GM12872 (cell line): ENCODE data around the gene TMEM18.
A peak's percentile ranks its signal among the peaks of the same experiment; 100 is the strongest.

Source experiments
- TF ChIP-seq, protein P1 (sequence below): IDR thresholded peaks from 3 replicates; pipeline ENCODE4 v1.5.1; 2011; ENCODE audit warnings: low read depth, mild to moderate bottlenecking, low read length, moderate library complexity; ENCODE audit not compliant: insufficient read depth

The TMEM18 gene

DNA sequence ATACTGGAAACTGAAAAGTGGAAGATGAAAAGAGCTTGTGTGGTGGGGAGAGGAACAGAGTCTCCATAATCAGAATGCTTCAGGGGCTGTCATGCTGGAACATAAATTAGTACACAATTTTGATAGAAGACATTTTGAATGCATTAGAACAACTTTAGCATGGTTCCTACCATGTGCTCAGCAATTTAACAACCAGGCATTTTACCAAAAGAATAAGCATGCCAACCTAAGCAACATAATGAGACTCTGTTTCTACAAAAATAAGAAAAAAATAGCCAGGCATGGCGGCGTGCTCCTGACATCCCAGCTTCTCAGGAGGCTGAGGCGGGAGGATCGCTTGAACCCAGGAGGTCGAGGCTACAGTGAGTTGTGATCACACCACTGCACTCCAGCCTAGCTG lies 40.5 kb upstream of the TMEM18 start:
- TF ChIP-seq, protein P1, sequence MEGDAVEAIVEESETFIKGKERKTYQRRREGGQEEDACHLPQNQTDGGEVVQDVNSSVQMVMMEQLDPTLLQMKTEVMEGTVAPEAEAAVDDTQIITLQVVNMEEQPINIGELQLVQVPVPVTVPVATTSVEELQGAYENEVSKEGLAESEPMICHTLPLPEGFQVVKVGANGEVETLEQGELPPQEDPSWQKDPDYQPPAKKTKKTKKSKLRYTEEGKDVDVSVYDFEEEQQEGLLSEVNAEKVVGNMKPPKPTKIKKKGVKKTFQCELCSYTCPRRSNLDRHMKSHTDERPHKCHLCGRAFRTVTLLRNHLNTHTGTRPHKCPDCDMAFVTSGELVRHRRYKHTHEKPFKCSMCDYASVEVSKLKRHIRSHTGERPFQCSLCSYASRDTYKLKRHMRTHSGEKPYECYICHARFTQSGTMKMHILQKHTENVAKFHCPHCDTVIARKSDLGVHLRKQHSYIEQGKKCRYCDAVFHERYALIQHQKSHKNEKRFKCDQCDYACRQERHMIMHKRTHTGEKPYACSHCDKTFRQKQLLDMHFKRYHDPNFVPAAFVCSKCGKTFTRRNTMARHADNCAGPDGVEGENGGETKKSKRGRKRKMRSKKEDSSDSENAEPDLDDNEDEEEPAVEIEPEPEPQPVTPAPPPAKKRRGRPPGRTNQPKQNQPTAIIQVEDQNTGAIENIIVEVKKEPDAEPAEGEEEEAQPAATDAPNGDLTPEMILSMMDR: no peak

DNA sequence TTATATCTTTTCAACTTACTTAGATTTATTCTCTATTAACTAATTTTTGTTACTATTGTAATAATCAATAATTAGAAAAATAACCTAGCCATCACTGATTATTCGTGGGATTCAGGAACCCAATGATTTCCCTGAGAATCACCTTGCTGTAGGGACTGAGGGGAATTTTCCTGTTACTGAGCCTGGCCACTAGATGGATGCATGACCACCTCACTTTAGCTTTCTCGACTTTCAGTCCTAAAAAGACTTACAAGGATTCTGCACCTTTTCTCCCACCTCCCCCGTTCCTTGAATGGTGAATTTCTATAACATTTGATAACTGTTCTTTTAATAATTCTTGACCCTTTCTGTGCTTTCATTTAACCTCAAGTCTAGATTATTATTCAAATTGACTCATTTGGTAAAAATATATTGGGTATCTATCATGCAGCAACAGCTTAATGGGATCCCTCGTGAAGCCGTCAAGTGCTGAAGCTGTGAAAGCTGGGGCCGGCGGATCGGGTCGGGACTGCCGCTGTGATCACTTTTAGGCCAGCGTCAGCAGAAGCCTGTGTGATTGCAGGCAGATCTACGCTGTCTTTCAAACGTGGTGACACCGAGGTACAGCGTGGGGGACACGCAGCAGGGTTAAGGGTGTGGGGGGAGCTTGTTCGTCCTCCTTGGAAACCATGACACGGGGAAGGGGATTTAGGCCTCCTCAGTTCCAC lies 38.8 kb upstream of the TMEM18 start:
- TF ChIP-seq, protein P1: peak; percentile 43; the same call in 2 of the 3 replicates

DNA sequence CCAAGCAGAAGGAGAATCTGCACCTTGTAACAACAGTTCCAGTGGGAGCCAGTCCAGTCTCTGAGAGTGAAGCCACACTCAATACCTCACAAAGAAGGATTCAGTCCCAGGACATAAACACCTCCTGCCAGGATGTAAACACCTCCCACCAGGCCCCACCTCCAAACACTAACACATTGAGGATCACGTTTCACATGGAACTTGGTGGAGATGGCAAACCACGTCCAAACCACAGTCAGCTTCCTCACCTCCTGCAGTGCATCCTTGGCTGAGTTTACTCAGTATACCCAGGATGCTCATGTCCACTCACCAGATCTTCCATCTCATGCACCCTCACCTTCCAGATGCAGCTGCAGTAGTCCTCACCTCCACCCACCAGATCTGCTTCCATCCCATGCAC lies 37.8 kb upstream of the TMEM18 start:
- TF ChIP-seq, protein P1: no peak

DNA sequence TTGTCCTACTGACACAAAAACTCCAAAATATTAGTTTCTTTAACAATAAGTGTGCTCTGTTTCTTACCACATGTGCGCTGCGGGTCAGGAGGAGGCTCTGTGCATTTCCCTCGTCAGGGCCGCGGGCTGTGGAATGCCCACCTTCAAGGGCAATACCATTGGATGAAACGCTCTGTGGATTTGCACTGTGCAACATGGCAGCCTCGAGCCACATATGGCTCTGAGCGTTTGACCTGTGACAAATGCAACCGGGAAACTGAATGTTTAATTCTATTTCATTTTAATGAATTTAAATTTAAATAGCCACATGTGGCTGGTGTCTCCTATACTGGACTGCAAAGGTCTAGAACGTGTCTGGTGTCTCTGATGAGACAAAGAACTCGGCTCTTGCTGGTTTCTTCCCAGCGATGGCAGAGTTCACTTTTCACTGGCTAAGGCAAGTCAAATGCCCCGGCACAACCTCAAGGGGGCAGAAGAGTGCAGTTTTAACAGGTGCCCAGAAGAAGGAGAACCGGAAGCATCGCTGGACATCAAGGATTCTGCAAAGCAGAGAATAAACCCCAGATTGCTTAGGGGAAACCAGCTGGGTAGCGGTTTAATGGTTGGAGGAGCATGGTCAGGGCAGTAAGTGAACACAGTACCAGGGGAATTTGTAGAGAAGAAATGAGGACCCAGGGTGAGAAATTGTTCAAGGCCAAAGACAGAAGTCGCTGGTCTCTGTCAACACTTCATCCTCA lies 37.0 kb upstream of the TMEM18 start:
- TF ChIP-seq, protein P1: peak; percentile 89

DNA sequence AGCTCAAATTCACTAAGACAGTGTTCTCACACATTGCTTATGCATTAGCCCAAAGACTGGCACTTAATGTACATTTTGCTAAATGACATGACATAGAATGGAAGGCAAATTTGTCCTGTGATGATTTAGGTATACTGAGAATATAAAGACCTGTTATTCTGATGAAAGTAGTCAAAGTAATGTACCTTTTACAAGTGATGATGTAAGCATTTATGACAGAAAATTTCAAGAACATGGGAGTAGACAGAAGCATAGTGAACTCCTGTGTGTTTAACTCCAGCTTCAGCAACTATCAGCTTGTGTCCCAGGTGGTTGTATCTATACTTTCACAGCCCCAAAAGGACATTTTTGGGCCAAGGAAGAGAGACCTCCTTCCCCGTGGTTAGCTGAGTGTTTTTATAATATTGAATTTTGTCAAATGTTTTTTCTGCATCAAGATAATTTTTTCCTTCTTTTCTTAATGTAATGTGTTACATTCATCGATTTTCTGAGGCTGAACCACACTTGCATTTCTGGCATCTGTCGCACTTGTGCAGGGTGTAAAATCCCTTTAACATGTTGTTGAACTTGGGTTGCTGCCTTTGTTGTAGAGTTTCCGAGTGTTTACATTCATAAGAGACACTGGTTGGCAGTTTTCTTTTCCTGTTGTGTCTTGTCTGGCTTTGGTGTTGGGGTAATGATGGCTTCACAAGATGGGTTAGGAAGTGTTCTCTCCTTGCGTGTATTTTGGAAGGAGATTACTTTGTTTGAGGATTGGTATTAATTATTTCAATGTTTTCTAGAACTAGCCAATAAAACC lies 33.9 kb upstream of the TMEM18 start:
- TF ChIP-seq, protein P1: no peak

DNA sequence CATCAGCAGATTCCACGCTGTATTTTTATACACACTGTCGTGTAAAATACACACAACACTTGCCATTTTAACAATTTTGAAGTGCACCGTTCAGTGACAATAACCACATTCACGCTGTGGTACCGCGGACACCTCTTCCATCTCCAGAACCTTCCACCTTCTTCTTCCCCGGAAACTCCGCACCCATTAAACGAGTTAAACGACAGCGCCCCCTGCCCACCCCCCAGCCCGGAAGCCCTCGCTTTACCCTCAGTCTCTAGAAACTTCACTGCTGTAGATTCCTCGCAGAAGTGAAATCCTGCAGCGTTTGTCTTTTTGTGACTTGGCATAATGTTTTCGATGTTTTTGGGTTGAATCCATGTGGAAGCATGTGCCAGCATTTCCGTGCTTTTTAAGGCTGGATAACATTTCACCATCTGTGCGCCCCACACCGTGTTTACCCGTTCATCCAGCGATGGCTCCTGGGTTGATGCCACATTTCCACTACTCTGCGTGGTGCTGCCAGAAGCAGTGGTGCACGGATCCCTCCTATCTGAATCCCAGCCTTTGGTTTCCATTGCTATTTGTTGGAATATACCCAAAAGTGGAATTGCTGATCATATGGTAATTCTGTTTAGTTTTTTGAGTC lies 32.0 kb upstream of the TMEM18 start:
- TF ChIP-seq, protein P1: no peak

DNA sequence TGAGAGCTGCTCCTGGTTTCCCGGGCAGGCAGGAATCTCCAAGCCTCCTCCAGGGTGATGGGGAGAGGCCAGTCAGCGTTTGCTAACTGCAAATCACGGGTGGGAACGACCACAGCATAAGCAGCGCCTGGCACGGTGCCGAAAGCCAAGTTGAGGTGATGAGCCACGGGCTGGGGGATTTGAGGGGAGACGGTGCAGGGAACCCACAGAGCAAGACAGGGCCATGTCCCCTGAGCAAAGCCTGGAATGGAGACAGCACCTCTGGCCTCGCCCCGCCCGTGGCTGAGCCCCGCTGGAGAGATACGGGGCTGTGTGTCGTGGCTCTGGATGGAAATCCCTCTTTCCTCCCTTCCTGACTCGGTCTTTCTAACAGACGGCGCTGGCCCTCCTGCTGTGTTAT lies 31.5 kb upstream of the TMEM18 start:
- TF ChIP-seq, protein P1: no peak
